GM21447 (cell line): ENCODE data around the gene BBIP1.
A peak's percentile ranks its signal among the peaks of the same experiment; 100 is the strongest.

ENCODE experiments used
- ATAC-seq: cut with Tn5 transposase; IDR thresholded peaks from one replicate; pipeline ENCODE4 v1.9.1; 2021; ENCODE audit not compliant: unreplicated experiment

Gene BBIP1

DNA sequence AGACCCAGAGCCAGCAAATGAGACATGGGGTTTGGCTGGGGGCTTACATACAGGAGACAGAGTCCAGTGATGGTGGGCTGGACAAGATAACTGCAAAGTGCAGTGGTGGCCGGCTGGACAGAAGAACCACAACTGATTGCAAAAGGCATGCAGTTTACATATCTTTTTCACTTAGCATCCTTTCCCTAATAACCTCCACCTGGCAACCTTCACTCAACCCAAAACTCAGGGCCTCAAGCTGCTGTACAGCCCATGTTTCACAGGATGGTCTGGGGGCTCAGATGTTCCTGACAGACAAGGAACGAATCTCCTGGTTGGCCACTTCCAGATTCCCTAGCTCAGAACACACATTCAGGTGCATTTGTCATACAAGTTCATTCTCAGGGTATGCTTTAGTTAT, 55.0 kb downstream of the BBIP1 start:
- ATAC-seq = no peak

DNA sequence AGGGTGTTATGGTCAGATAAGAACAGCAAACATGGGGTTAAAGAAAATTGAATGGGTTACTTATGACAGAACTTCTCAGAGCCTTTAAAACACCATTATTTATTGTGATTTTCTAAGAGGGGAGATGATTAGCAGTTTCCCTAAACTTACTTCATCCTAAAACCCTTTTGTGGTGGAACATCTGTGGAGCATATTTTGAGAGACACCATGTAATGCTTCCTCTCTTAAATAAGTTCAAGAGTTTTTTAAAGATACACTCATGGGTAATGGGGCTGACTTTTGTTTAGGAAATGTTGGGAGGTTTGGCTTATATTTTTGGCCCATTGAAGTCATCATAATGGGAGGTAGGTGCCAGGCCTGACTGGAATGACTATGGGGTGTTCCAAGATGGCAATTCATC, 55.6 kb downstream of the BBIP1 start:
- ATAC-seq = no peak

DNA sequence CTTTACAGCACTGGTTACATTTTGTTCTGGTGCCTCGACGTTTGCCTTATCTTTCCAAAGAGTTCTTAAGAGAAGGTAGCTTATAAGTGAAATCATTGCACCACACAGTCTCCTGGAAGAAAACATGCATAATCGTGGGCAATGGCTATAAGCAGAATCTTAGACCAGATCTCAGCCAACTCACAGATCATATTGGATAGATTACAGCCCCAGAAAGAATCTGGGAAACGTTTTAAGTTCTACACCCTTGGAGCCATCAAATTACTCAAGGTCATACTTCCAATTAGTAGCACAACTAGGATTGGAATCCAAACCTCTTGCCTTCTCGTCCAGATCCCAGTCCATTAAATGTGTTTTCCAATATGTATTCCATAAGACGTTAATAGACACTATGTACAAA, 56.0 kb downstream of the BBIP1 start:
- no peak for ATAC-seq

DNA sequence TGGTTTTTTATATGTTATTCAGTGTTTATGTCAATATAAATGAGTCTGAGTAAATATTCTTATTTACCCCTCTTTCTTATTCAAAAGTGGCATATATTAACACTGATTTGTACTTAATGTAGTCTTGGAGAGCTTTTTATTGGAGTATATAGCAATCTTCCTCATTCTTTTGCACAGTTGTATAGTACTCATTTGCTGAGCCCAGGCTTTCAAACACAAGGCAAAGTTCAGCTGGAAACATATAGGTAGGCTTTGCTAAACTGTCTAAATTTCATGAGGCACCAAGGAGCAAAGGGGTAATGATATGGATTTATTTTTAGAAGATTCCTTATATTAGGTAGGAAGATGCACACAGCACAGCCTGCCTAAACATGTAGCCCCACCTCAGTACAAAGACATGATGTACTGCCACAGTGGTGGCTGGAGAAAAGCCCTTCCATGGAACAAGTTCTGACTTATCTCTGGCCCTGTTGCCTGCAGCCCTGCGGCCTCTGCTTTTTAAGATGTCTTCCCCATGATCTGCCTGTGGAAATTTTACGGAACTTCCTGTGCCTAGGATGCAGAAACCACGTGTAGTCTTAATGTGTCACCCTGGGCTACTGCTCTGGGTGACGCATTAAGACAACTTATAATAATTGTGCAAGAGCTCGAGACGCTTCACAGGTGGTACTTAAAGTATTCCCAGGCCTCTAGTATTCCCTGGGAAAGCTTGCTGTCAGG, 56.9 kb downstream of the BBIP1 start:
- ATAC-seq = no peak

DNA sequence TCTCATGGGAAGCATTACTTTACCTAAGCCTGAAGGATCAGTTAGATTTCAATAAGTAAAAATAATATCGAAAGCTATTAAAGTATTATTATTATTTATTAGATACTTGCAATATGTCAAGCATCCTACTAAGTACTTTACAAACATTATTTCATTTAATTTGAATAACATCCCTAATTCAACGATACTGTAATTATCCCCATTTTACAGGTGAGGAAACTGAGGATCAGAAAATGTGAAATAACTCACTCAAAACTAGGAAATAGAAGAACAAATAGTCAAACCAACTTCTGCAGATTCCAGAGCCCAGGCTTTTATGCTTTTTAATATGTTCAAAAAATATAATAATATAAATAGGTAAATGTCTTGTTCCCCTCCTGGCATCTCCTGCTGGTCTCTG, 57.5 kb downstream of the BBIP1 start:
- no peak for ATAC-seq

DNA sequence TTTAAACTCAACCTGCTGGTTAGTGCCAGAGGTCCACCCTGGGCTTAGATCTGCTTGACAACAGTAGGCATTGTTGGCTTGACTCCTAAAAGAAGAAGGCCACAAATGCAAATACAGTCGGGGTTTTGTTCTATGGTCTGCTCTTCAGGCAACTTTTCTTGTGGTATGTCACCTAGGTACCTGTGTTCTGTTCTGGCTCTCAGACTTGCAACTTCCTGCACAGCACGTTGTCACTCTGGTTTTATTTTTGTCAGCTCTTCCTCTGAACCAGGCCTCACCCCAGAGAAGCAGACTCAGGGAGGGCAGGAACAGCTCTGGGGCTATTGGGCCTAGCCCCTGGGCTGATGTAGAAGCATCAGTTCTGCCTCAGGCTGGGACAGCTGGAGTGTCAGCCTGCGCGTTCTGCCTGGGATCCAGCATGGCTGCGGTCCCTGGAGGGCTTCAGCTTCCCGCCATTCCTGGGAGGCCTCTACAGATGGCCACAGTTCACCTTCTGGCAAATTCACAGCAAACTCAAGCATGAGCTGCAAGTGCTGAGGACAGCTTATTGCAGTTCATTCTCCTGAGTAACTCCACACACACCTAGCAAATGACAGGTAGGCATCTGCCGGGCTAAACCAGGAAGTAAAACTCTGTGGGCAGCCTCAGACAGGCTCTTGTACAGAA, 58.3 kb downstream of the BBIP1 start:
- ATAC-seq = peak; percentile 46

GRCh38 chr10:110859973-110860376, 59.0 kb downstream of the BBIP1 start:
- ATAC-seq = no peak

- ATAC-seq = no peak
Measured at GRCh38 chr10:110859206-110859972, 59.6 kb downstream of the BBIP1 start.

GRCh38 chr10:110858297-110858934, 60.6 kb downstream of the BBIP1 start:
- no peak for ATAC-seq

DNA sequence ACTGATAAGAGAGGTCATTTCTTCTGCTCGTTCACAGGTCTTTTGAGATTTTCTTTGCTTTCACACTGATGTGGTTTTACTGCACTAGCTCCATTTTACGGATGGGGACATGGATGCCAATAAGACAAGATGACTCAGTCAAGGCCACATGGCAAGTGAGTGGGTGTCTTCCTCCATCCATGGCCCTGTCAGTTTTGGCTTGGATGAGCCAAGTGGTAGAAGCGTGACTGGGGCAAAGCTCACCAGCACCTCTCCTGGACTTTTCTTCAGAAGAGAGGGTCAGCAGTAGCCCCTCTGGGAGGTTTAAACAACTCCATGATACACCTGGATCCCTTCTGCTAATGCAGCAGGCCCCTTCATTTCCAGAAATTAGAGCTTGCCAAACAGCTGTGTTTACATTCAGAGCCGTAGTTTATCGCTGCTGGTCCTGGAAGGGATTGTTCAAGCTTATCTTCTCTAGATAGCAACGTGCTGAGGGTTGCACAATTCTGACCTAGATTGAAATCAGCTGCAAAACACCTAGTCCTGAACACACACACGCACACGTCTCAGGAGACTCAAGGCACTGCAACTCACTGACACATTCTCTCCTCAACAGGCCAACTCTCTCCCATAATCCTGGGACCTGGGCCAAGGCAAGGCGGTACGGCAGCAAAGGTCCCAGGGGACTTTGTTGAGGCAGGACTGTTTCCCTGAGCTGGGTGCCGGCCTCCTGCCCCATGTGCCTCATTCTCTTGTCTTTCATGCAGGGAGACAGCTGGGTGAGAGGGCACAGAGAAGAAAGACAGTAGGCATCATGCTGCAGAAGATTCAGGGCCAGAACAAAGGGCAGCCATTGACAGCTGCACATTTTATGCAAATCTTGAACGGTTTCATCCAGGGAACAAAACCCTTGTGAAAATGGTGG, 61.5 kb downstream of the BBIP1 start:
- peak; percentile 54 for ATAC-seq

DNA sequence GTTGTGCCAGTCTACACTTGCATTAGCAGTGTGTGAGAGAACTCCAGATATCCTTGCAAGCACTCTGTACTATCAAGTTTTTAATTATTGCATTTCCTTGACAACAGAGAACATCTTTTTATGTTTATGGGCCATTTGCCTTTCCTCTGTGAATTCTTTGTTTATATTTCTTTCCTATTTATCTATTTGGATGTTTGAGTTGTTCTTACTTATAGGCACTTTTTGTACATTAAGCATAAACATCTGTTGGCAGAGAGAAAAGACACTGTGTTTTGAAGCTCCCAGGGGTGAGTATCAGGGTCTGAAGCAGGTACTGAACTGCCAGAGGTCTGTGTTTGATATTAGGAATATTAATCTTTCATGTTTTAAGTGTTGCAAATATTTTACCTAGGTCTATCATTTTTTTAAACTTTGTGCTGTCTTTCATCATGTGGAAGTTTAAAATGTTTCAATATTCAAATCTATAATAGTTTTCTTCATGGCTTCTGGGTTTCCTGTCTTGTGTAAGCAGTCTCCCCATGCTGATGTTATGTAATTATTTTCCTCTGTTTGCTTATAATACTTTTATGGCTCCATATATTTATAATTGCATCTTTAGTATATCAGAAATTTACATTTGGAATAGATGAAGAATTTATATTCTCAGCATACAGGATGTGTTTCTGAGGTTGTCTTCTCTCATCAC, 64.9 kb downstream of the BBIP1 start:
- no peak for ATAC-seq

DNA sequence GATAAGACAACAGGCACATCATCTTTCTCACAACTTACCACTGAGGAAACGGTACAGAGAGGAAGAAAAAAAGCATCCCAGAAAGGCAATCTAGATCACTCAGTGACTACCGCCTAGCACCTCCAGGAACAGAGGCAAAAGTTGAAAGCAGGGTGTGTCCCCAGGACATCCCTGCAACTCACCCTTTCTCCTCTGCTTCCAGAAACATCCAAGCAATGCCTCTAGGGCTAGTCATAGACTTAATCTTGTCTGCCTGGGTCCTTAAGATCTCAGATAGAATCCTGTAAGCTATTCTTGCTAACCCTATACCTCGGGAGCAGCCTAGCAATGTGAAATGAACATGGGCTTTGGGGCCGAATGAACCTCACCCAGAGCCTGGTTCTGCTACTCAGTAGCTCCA, 66.0 kb downstream of the BBIP1 start:
- no peak for ATAC-seq

- ATAC-seq = no peak
Measured at GRCh38 chr10:110852255-110852896, 66.6 kb downstream of the BBIP1 start.

GRCh38 chr10:110851020-110851612, 67.9 kb downstream of the BBIP1 start:
- ATAC-seq = no peak

DNA sequence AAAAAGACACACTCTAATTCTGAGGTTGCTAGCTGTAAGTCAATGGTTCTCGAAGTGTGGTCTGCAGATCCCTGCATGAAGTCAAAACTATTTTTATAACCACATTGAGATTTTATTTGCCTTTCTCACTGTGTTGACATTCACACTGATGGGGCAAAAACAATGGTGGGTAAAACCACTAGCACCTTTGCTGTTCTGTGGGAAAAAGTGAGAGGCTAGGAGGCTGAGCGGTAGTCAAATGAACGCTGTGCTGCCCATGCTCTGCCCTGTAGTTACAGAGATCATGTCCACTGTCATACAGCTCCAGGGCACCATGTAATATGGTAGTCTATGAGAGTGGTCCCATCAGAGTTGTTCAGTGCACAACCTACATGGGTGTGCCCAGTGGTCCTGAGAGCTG, 68.9 kb downstream of the BBIP1 start:
- no peak for ATAC-seq
